Measurements from ENCODE around the gene MED19. TPM values are rescaled to one million over a fixed set of nuclear protein-coding genes. Genes with fewer than 3 reads are reported as not detected.
"Not testable (repeated sequence)": the region's sequence is repeated elsewhere in the genome, so short reads cannot be mapped to it uniquely, and the experiment has no call there.

Gene MED19
- total RNA-seq, 1 donor from 2014 or later: 20.0 TPM

GRCh38 chr11:57735619-57736298, 23.7 kb upstream of the MED19 start:
- Mint-ChIP-seq H3K27me3 (ENCODE audit: low read depth) (no peaks in the 10 kb centered on the region), H3K4me3 (ENCODE audit: unreplicated experiment) (no peak overlapping the region), H3K36me3 (ENCODE audit: low read depth) (peaks cover 7% of the 10 kb centered on the region), H3K27ac (ENCODE audit: unreplicated experiment) (no peak overlapping the region), H3K4me1 (ENCODE audit: low read depth) (peaks cover 4% of the 10 kb centered on the region), H3K9me3 (ENCODE audit: low read depth) (no peaks in the 10 kb centered on the region)
- no peak for TF ChIP-seq CTCF (IDR thresholded peaks at IDR 0.05)
- DNase-seq (ENCODE audit: low spot score): no peak

- no peak for DNase-seq (ENCODE audit: low spot score)
- Mint-ChIP-seq H3K4me3 (ENCODE audit: unreplicated experiment) (no peak overlapping the region), H3K9me3 (ENCODE audit: low read depth) (no peaks in the 10 kb centered on the region), H3K36me3 (ENCODE audit: low read depth) (no peaks in the 10 kb centered on the region), H3K27me3 (ENCODE audit: low read depth) (no peaks in the 10 kb centered on the region), H3K4me1 (ENCODE audit: low read depth) (no peaks in the 10 kb centered on the region), H3K27ac (ENCODE audit: unreplicated experiment) (no peak overlapping the region)
- TF ChIP-seq CTCF (IDR thresholded peaks at IDR 0.05): no peak
Measured at GRCh38 chr11:57732661-57733060, 20.6 kb upstream of the MED19 start.

GRCh38 chr11:57729479-57729878, 17.5 kb upstream of the MED19 start:
- no peak for TF ChIP-seq CTCF (IDR thresholded peaks at IDR 0.05)
- Mint-ChIP-seq H3K9me3 (ENCODE audit: low read depth) (no peaks in the 10 kb centered on the region), H3K4me1 (ENCODE audit: low read depth) (no peaks in the 10 kb centered on the region), H3K27me3 (ENCODE audit: low read depth) (no peaks in the 10 kb centered on the region), H3K27ac (ENCODE audit: unreplicated experiment) (no peak overlapping the region), H3K36me3 (ENCODE audit: low read depth) (no peaks in the 10 kb centered on the region), H3K4me3 (ENCODE audit: unreplicated experiment) (no peak overlapping the region)
- no peak for DNase-seq (ENCODE audit: low spot score)

- H3K36me3 Mint-ChIP-seq (ENCODE audit: low read depth): no peaks in the 10 kb centered on the region
Measured at GRCh38 chr11:57728829-57729228, 16.8 kb upstream of the MED19 start.

GRCh38 chr11:57727185-57727584, 15.2 kb upstream of the MED19 start:
- no peak for DNase-seq (ENCODE audit: low spot score)
- H3K9me3 Mint-ChIP-seq (ENCODE audit: low read depth): no peaks in the 10 kb centered on the region
- no peaks in the 10 kb centered on the region for H3K4me1 Mint-ChIP-seq (ENCODE audit: low read depth)
- H3K27me3 Mint-ChIP-seq (ENCODE audit: low read depth): no peaks in the 10 kb centered on the region
- no peak for TF ChIP-seq CTCF (IDR thresholded peaks at IDR 0.05)
- H3K4me3 Mint-ChIP-seq (ENCODE audit: unreplicated experiment): no peak overlapping the region
- no peak overlapping the region for H3K27ac Mint-ChIP-seq (ENCODE audit: unreplicated experiment)
- no peaks in the 10 kb centered on the region for H3K36me3 Mint-ChIP-seq (ENCODE audit: low read depth)

More at GRCh38 chr11:57728829-57729228, 16.8 kb upstream of the MED19 start:
- Mint-ChIP-seq H3K4me1 (ENCODE audit: low read depth) (no peaks in the 10 kb centered on the region), H3K9me3 (ENCODE audit: low read depth) (no peaks in the 10 kb centered on the region), H3K27ac (ENCODE audit: unreplicated experiment) (no peak overlapping the region), H3K4me3 (ENCODE audit: unreplicated experiment) (no peak overlapping the region), H3K27me3 (ENCODE audit: low read depth) (no peaks in the 10 kb centered on the region)
- DNase-seq (ENCODE audit: low spot score): no peak
- no peak for TF ChIP-seq CTCF (IDR thresholded peaks at IDR 0.05)

GRCh38 chr11:57716726-57717125, 4.7 kb upstream of the MED19 start:
- H3K27me3 Mint-ChIP-seq (ENCODE audit: low read depth); H3K27ac Mint-ChIP-seq (ENCODE audit: unreplicated experiment); H3K36me3 Mint-ChIP-seq (ENCODE audit: low read depth); H3K9me3 Mint-ChIP-seq (ENCODE audit: low read depth); H3K4me3 Mint-ChIP-seq (ENCODE audit: unreplicated experiment); DNase-seq (ENCODE audit: low spot score): not testable (repeated sequence)
- H3K4me1 Mint-ChIP-seq (ENCODE audit: low read depth): peaks cover 15% of the 10 kb centered on the region
